ENCODE measurements around the gene ADAMTS2.

GRCh38 chr5:179376701-179377420 is 31.6 kb upstream of the ADAMTS2 start:
- no peak for TF ChIP-seq CTCF (IDR thresholded peaks at IDR 0.05; ENCODE audit: insufficient read depth, low read length, poor library complexity, severe bottlenecking)
- TF ChIP-seq EZH2phosphoT487 (conservative IDR thresholded peaks at IDR 0.05; ENCODE audit: low read length) = no peak
